H1 (cell line): ENCODE measurements around the gene CSF2. TPM values are rescaled to one million over a fixed set of nuclear protein-coding genes. Genes with fewer than 3 reads are reported as not detected.

Source experiments
- BACH1 ChIP-seq: IDR thresholded peaks from 2 replicates; pipeline ENCODE4 v1.6.1; 2012; ENCODE audit warnings: low read length, improper control_type of control experiment
- CBX5 ChIP-seq: fragments of 300-800, 300-1000 bp; sonication (generic); IDR thresholded peaks from 2 replicates; pipeline ENCODE4 v1.7.1; 2016; ENCODE audit warnings: antibody characterized with exemption, low read length, low read depth
- E2F6 ChIP-seq: IDR thresholded peaks from 2 replicates; pipeline ENCODE4 v1.6.1; 2012; ENCODE audit warnings: inconsistent platforms
- EP300 ChIP-seq, 2 experiments: IDR thresholded peaks; 1 replicate in 1 of 2; 2 replicates in 1 of 2; pipeline ENCODE4 v1.6.1; 2011 to 2012; ENCODE audit warnings: low read depth in 2 of 2, low read length in 2 of 2, mild to moderate bottlenecking in 2 of 2, borderline replicate concordance in 1 of 2, inconsistent platforms in 1 of 2, moderate library complexity in 1 of 2
- KDM4A ChIP-seq: IDR thresholded peaks from one replicate; pipeline ENCODE4 v1.7.1; 2012; ENCODE audit warnings: low read depth, mild to moderate bottlenecking, moderate library complexity, low read length, inconsistent platforms; ENCODE audit not compliant: severe bottlenecking
- polyA plus RNA-seq, 7 experiments: library from polyadenylated mRNA; depleted of rRNA in 3 of 7; stranded (reverse) in 5 of 7; unstranded in 2 of 7; fragments of >200 nt in 5 of 7; fragments of 200-250 nt in 2 of 7; gene quantifications; 1 replicate in 5 of 7; 2 replicates in 1 of 7; 4 replicates in 1 of 7; pipeline versions ENCODE4 v1.2.1 to v1.2.3, GENCODE V29; 2011 to 2013; ENCODE audit warnings: missing spikeins in 2 of 7, mixed read lengths in 2 of 7
- total RNA-seq: library from RNA; stranded (reverse); fragmentation: NEBNext Ultra II Directional; extraction: Animal tissue kit (Norgen Biotek cat#: 25700); gene quantifications from 2 replicates; pipeline ENCODE4 v1.2.1, GENCODE V29; 2021

The CSF2 gene
- total and polyA plus RNA-seq, 2 of the 8 experiments (the other 6 are each of a cell fraction or from before 2014, with no cell fraction given): not detected

- TF ChIP-seq CBX5 (no peak), E2F6 (no peak), EP300 (IDR thresholded peaks at IDR 0.05; ENCODE audit: borderline replicate concordance in 1 of 2, low read depth in 2 of 2, low read length in 2 of 2) (no peak), KDM4A (no peak), BACH1 (no peak)
- TF ChIP-seq, all 59 proteins: peak for 0
Observed at GRCh38 chr5:132083071-132083678, 9.6 kb downstream of the CSF2 start (continued).
